Measurements from ENCODE around the gene ACOX3.

- TF ChIP-seq CTCF (IDR thresholded peaks at IDR 0.05; ENCODE audit: low read depth, low read length, missing input control) = no peak
- no peak for TF ChIP-seq REST (IDR thresholded peaks at IDR 0.05)
- no peak for TF ChIP-seq MAX (IDR thresholded peaks at IDR 0.05)
- TF ChIP-seq ZBTB33 (IDR thresholded peaks at IDR 0.05) = no peak
- no peak for TF ChIP-seq YY1 (IDR thresholded peaks at IDR 0.05)
- no peak for TF ChIP-seq JUND (IDR thresholded peaks at IDR 0.05)
- TF ChIP-seq FOXA1 (IDR thresholded peaks at IDR 0.05) = no peak
- TF ChIP-seq TAF1 (conservative IDR thresholded peaks at IDR 0.05) = no peak
Observed at GRCh38 chr4:8401665-8402064, 38.9 kb downstream of the ACOX3 start.

All from liver (tissue), 3 donors.